B cell (primary cell): ENCODE results near the gene EMX2. TPM values are rescaled to one million over a fixed set of nuclear protein-coding genes. Genes with fewer than 3 reads are reported as not detected.

Source experiments
- ATAC-seq: fragments of 200-7000 bp; cut with Tn5 transposase; one replicate; pipeline ENCODE4 v1.10.0; 2021; ENCODE audit warnings: low read depth, mild to moderate bottlenecking, moderate number of reproducible peaks, moderate library complexity
- CTCF ChIA-PET: fragments of 350-600 bp; sonication (Branson Sonifier 250); formaldehyde crosslinking; loops from one replicate; lab custom pipeline; 2021; ENCODE audit warnings: antibody characterized with exemption, inconsistent platforms; lab: Charles Lee
- POLR2A ChIA-PET: fragments of 350-600 bp; sonication (Branson Sonifier 250); formaldehyde crosslinking; loops from one replicate; lab custom pipeline; 2021; ENCODE audit warnings: antibody characterized with exemption; lab: Charles Lee
- DNase-seq: peaks from one replicate; pipeline ENCODE4 v3.0.0; 2013
- H2AFZ ChIP-seq: 2 replicates; pipeline ENCODE4 v1.6.1; 2012; ENCODE audit warnings: mild to moderate bottlenecking, low read depth, low read length; ENCODE audit not compliant: insufficient read depth, poor library complexity, severe bottlenecking
- H3K27ac ChIP-seq, 2 donors: 1 replicate in 1 of 2; 2 replicates in 1 of 2; pipeline ENCODE4 v1.5.1; 2012 to 2013; ENCODE audit warnings: low read length in 2 of 2, mild to moderate bottlenecking in 2 of 2, moderate library complexity in 1 of 2
- H3K27me3 ChIP-seq, 4 experiments: fragments of 200-600 bp in 1 of 4; sonication (generic) in 1 of 4; replicated peaks in 1 of 4; 1 replicate in 2 of 4; 2 replicates in 2 of 4; pipeline versions ENCODE4 v1.6.1 to v1.7.0; 2013 to 2016; ENCODE audit warnings: low read length in 3 of 4, mild to moderate bottlenecking in 2 of 4, mixed read lengths in 1 of 4, moderate library complexity in 1 of 4; ENCODE audit not compliant: insufficient read depth in 4 of 4, control insufficient read depth in 3 of 4; ENCODE audit errors: control extremely low read depth in 1 of 4
- H3K36me3 ChIP-seq, 2 experiments: replicated peaks in 1 of 2; 1 replicate in 1 of 2; 2 replicates in 1 of 2; pipeline versions ENCODE4 v1.6.1 to v1.7.1; 2013; ENCODE audit warnings: low read length in 1 of 2; ENCODE audit not compliant: insufficient read depth in 2 of 2, control insufficient read depth in 1 of 2; ENCODE audit errors: control extremely low read depth in 1 of 2, extremely low read depth in 1 of 2
- H3K4me1 ChIP-seq, 2 donors: fragments of 200-600 bp in 1 of 2; sonication (generic) in 1 of 2; 1 replicate in 1 of 2; 2 replicates in 1 of 2; pipeline versions ENCODE4 v1.5.1 to v1.6.1; 2013 to 2017; ENCODE audit warnings: low read length in 2 of 2; ENCODE audit not compliant: control insufficient read depth in 2 of 2, insufficient read depth in 2 of 2
- H3K4me2 ChIP-seq: replicated peaks from 2 replicates; pipeline ENCODE3; 2012; ENCODE audit warnings: mild to moderate bottlenecking, low read depth, low read length; ENCODE audit not compliant: poor library complexity, severe bottlenecking
- H3K4me3 ChIP-seq, 5 experiments: fragments of 200-600 bp in 1 of 5; sonication (generic) in 1 of 5; 1 replicate in 3 of 5; 2 replicates in 2 of 5; pipeline versions ENCODE4 v1.5.1 to v1.7.0; 2011 to 2016; ENCODE audit warnings: low read length in 4 of 5, mild to moderate bottlenecking in 4 of 5, low read depth in 2 of 5, control low read depth in 1 of 5, moderate library complexity in 1 of 5; ENCODE audit not compliant: insufficient read depth in 1 of 5; ENCODE audit errors: control extremely low read depth in 1 of 5, extremely low read depth in 1 of 5
- H3K79me2 ChIP-seq: fragments of 200-600 bp; sonication (generic); one replicate; pipeline ENCODE4 v1.6.0; 2016; ENCODE audit warnings: low read length; ENCODE audit not compliant: control insufficient read depth, insufficient read depth
- H3K9ac ChIP-seq: fragments of 200-600 bp; sonication (generic); 2 replicates; pipeline ENCODE4 v1.6.1; 2017; ENCODE audit warnings: mild to moderate bottlenecking, low read length, moderate library complexity
- H3K9me3 ChIP-seq, 3 donors: one replicate each; pipeline versions ENCODE4 v1.6.1 to v1.7.1; 2013; ENCODE audit warnings: low read length in 2 of 3; ENCODE audit not compliant: control insufficient read depth in 2 of 3, insufficient read depth in 1 of 3; ENCODE audit errors: control extremely low read depth in 1 of 3
- H4K20me1 ChIP-seq: 2 replicates; pipeline ENCODE4 v1.6.0; 2012; ENCODE audit warnings: mild to moderate bottlenecking, low read length; ENCODE audit not compliant: insufficient read depth, control insufficient read depth, poor library complexity, severe bottlenecking
- H3K27ac Mint-ChIP-seq: one replicate; pipeline ENCODE4 v1.8.0; 2021; ENCODE audit warnings: mixed read lengths
- H3K27me3 Mint-ChIP-seq: one replicate; pipeline ENCODE4 v1.8.0; 2021; ENCODE audit warnings: mixed read lengths
- H3K4me1 Mint-ChIP-seq: one replicate; pipeline ENCODE4 v1.8.0; 2021; ENCODE audit warnings: mixed read lengths
- H3K4me3 Mint-ChIP-seq: one replicate; pipeline ENCODE4 v1.8.0; 2021; ENCODE audit warnings: mixed read lengths
- H3K9me3 Mint-ChIP-seq: one replicate; pipeline ENCODE4 v1.8.0; 2022; ENCODE audit warnings: mixed read lengths; ENCODE audit not compliant: insufficient read depth
- EZH2 ChIP-seq: IDR thresholded peaks from 2 replicates; pipeline ENCODE4 v1.6.1; 2012; ENCODE audit warnings: borderline replicate concordance, low read depth, mild to moderate bottlenecking, moderate library complexity, low read length; ENCODE audit not compliant: insufficient read depth, poor library complexity, severe bottlenecking
- WGBS: methylation state at CpG from one replicate; pipeline ENCODE4 v1.1.5; 2013; ENCODE audit warnings: missing lambda C conversion rate; ENCODE audit not compliant: insufficient coverage; 5-methylcytosine and 5-hydroxymethylcytosine counted together
- intact Hi-C: fragments of 100-400 bp; cut with micrococcal nuclease; formaldehyde crosslinking; loops from one replicate; pipeline ENCODE4 v1.10.0; 2022
- polyA plus RNA-seq: library from polyadenylated mRNA; depleted of rRNA; stranded (reverse); fragments of >200 nt; gene quantifications from 2 replicates; pipeline ENCODE4 v1.2.3, GENCODE V29; 2012
- total RNA-seq, 2 donors: library from RNA; stranded (reverse); fragments of 120-200 nt in 1 of 2; gene quantifications; 1 replicate in 1 of 2; 2 replicates in 1 of 2; pipeline versions ENCODE4 v1.2.3 to v1.2.4, GENCODE V29; 2013 to 2022
- TF ChIP-seq, protein P1 (sequence below): fragments of 200-600 bp; IDR thresholded peaks from one replicate; pipeline ENCODE4 v1.8.0; 2022; ENCODE audit warnings: antibody characterized with exemption, mild to moderate bottlenecking

The EMX2 gene
- total and polyA plus RNA-seq, 2 donors (not counting 1 experiment from before 2014, with no cell fraction given): not detected

DNA sequence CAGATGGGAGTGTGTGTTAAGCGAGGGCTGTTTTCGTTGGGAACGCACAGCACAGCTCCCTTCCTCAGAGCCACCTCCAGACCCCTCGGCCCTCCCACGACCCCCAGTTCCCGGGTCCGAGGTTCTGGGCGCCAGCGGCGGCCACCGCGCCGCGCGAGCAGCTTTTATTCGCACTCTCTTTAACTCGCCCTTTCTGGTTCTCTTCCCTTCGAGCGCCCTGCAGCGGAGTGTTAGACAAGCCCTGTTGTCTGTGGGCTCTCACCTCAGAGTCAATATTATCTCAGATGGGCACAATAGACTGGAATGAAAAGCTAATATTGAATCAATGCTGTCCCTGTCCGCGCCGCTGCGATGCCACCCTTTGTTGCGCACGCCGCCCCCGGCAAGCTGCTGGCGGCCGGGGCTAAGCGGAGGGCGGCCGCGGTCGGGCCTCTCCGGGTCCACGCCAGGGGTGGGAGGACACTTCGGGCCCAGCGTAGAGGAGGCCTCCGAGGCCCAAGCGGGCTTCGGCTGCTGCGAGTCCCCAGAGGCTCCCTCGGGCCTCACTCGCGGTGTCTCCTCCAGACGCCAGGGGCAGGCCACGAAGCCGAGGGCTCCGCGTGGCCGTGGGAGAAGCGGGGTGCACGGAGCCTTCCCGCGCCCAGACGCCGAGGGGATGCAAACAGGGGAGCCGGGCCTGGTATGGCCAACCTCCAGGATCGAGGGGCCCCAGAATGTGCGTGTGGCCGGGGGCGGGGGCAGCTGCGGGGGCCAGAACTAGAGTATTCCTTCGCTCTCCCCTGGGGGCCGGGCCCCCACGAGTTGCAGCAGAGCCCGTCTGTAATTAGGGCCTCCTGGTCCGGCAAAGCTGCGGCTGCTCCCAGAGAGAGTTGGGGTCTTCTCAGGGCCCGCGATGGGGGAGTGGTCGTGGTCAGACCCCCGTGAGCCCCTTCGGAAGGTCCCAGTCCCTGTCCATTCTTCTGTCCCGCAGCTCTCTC lies 7.9 kb upstream of the EMX2 start:
- H3K4me1 ChIP-seq: peaks cover 3 to 8% of the 10 kb centered on the region in 2 donors
- no peak overlapping the region for H3K4me3 ChIP-seq
- no peak overlapping the region for H3K27ac ChIP-seq
- H3K27me3 ChIP-seq: peaks cover 0 to 87% (median 51%) of the 10 kb centered on the region in 4 experiments
- H3K79me2 ChIP-seq: no peaks in the 10 kb centered on the region
- H4K20me1 ChIP-seq: no peaks in the 10 kb centered on the region
- no peak overlapping the region for H3K27ac Mint-ChIP-seq
- H3K4me1 Mint-ChIP-seq: peaks cover 7% of the 10 kb centered on the region
- H2AFZ ChIP-seq: no peak overlapping the region
- intact Hi-C loops: no loop called here
- H3K4me2 ChIP-seq: no peak overlapping the region
- ChIA-PET POLR2A (no interaction called here), CTCF (no interaction called here)
- no peak for DNase-seq
- no peak overlapping the region for H3K4me3 Mint-ChIP-seq
- WGBS: 11% methylated on average over 71 of the region's 76 CpGs
- no peaks in the 10 kb centered on the region for H3K36me3 ChIP-seq
- ATAC-seq: no peak
- H3K9me3 ChIP-seq: peaks cover 0 to 20% (median 0%) of the 10 kb centered on the region in 3 donors
- no peak overlapping the region for H3K9ac ChIP-seq
- H3K9me3 Mint-ChIP-seq: no peaks in the 10 kb centered on the region
- peaks cover 59% of the 10 kb centered on the region for H3K27me3 Mint-ChIP-seq
- TF ChIP-seq, protein P1, sequence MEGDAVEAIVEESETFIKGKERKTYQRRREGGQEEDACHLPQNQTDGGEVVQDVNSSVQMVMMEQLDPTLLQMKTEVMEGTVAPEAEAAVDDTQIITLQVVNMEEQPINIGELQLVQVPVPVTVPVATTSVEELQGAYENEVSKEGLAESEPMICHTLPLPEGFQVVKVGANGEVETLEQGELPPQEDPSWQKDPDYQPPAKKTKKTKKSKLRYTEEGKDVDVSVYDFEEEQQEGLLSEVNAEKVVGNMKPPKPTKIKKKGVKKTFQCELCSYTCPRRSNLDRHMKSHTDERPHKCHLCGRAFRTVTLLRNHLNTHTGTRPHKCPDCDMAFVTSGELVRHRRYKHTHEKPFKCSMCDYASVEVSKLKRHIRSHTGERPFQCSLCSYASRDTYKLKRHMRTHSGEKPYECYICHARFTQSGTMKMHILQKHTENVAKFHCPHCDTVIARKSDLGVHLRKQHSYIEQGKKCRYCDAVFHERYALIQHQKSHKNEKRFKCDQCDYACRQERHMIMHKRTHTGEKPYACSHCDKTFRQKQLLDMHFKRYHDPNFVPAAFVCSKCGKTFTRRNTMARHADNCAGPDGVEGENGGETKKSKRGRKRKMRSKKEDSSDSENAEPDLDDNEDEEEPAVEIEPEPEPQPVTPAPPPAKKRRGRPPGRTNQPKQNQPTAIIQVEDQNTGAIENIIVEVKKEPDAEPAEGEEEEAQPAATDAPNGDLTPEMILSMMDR: no peak
- no peak for TF ChIP-seq EZH2
